Fibroblast of skin of left quadriceps (primary cell): ENCODE data around the gene NEK1.

Source experiments
- DNase-seq, 2 experiments: peaks; one replicate each; pipeline ENCODE4 v3.0.0-alpha.2; 2013; ENCODE audit warnings: low read depth in 2 of 2

NEK1 gene

GRCh38 chr4:169367826-169368225, 244.6 kb downstream of the NEK1 start:
- DNase-seq: no peak

GRCh38 chr4:169366821-169367220, 245.6 kb downstream of the NEK1 start:
- no peak for DNase-seq

- DNase-seq: no peak
Observed at GRCh38 chr4:169362607-169363006, 249.8 kb downstream of the NEK1 start.

GRCh38 chr4:169361756-169362155, 250.6 kb downstream of the NEK1 start:
- no peak for DNase-seq

- DNase-seq: no peak
Observed at GRCh38 chr4:169359961-169360360, 252.4 kb downstream of the NEK1 start.

- no peak for DNase-seq
Observed at GRCh38 chr4:169352360-169352759, 260.0 kb downstream of the NEK1 start.

GRCh38 chr4:169351872-169352271, 260.5 kb downstream of the NEK1 start:
- no peak for DNase-seq

- DNase-seq: no peak
Observed at GRCh38 chr4:169348541-169348940, 263.8 kb downstream of the NEK1 start.

GRCh38 chr4:169346840-169347239, 265.5 kb downstream of the NEK1 start:
- DNase-seq: no peak

- DNase-seq: no peak
Observed at GRCh38 chr4:169345316-169345721, 267.1 kb downstream of the NEK1 start.
